ENCODE measurements around the gene DPH1. TPM values are rescaled to one million over a fixed set of nuclear protein-coding genes. Genes with fewer than 3 reads are reported as not detected.

The DPH1 gene
- total and polyA plus RNA-seq, 8 donors: 30.7 to 53.3 (median 46.5) TPM

- H3K4me1 ChIP-seq: peaks cover 24 to 77% of the 10 kb centered on the region in 2 donors
- H3K4me3 ChIP-seq: peak overlapping the region; percentile 56 to 57
- peaks cover 8 to 72% of the 10 kb centered on the region in 2 donors for H3K27me3 ChIP-seq
- DNase-seq (peak; percentile 49 to 92 (median 58)), ATAC-seq (no peak)
- H3K36me3 ChIP-seq: peaks cover 0 to 31% of the 10 kb centered on the region in 2 donors
- peak overlapping the region; percentile 78 to 82 for H3K27ac ChIP-seq
- H3K9me3 ChIP-seq: no peaks in the 10 kb centered on the region
- intact Hi-C loops (cut with DNase I): loop anchor here in 1 of 2 donors (5.0 kb wide), 1 partner anchor 186 kb away; no protein-coding TSS in a partner anchor
- peak in 1 of 2 donors; percentile 11 for TF ChIP-seq CTCF (IDR thresholded peaks at IDR 0.05)
Observed at GRCh38 chr17:2056206-2057174, 26.5 kb downstream of the DPH1 start.

GRCh38 chr17:2057175-2057759, 27.3 kb downstream of the DPH1 start:
- intact Hi-C loops (cut with DNase I): loop anchor here in 1 of 2 donors (5.0 kb wide), 1 partner anchor 185 kb away; no protein-coding TSS in a partner anchor
- H3K4me3 ChIP-seq: peak overlapping the region; percentile 19 to 57
- H3K4me1 ChIP-seq: peaks cover 26 to 74% of the 10 kb centered on the region in 2 donors
- peaks cover 0 to 36% of the 10 kb centered on the region in 2 donors for H3K36me3 ChIP-seq
- TF ChIP-seq CTCF (IDR thresholded peaks at IDR 0.05): no peak
- H3K9me3 ChIP-seq: no peaks in the 10 kb centered on the region
- ATAC-seq (no peak), DNase-seq (peak in 2 of 4 donors; percentile 30 to 85)
- peaks cover 8 to 64% of the 10 kb centered on the region in 2 donors for H3K27me3 ChIP-seq
- peak overlapping the region; percentile 66 to 82 for H3K27ac ChIP-seq

GRCh38 chr17:2057760-2058585, 28.0 kb downstream of the DPH1 start:
- no peak for TF ChIP-seq CTCF (IDR thresholded peaks at IDR 0.05)
- Histone ChIP-seq H3K9me3 (no peaks in the 10 kb centered on the region), H3K36me3 (peaks cover 0 to 41% of the 10 kb centered on the region in 2 donors), H3K4me3 (peak overlapping the region; percentile 7 to 57), H3K27ac (peak overlapping the region; percentile 66 to 82), H3K27me3 (peaks cover 8 to 63% of the 10 kb centered on the region in 2 donors), H3K4me1 (peaks cover 29 to 81% of the 10 kb centered on the region in 2 donors)
- peak in 2 of 4 donors; percentile 38 to 81 for DNase-seq
- intact Hi-C loops (cut with DNase I): loop anchor here in 1 of 2 donors (5.0 kb wide), 1 partner anchor 184 kb away; no protein-coding TSS in a partner anchor
- ATAC-seq: no peak

- Histone ChIP-seq H3K4me3 (peak overlapping the region; percentile 22 to 57), H3K27me3 (peaks cover 8 to 54% of the 10 kb centered on the region in 2 donors), H3K4me1 (peaks cover 24 to 73% of the 10 kb centered on the region in 2 donors), H3K9me3 (no peaks in the 10 kb centered on the region), H3K27ac (peak overlapping the region; percentile 66 to 82), H3K36me3 (peaks cover 0 to 44% of the 10 kb centered on the region in 2 donors)
- DNase-seq: peak in 3 of 4 donors; percentile 73 to 98 (median 89)
- intact Hi-C loops (cut with DNase I): loop anchor here in 1 of 2 donors (5.0 kb wide), 1 partner anchor 183 kb away; no protein-coding TSS in a partner anchor
- peak; percentile 84 to 91 for TF ChIP-seq CTCF (IDR thresholded peaks at IDR 0.05)
- peak; percentile 65 for ATAC-seq
Observed at GRCh38 chr17:2058586-2059546, 28.9 kb downstream of the DPH1 start.

All from left lung (tissue), 10 donors.